Retinal pigment epithelial cell (primary cell): ENCODE data around the gene PITPNC1.

ENCODE experiments used
- DNase-seq: peaks from one replicate; pipeline ENCODE4 v3.0.0-alpha.2; 2010; ENCODE audit warnings: low read depth
- H3K4me3 ChIP-seq: 2 replicates; pipeline ENCODE4 v1.5.1; 2011; ENCODE audit warnings: mild to moderate bottlenecking, low read length, control low read depth, moderate library complexity
- TF ChIP-seq, protein P1 (sequence below): conservative IDR thresholded peaks from 2 replicates; pipeline ENCODE4 v1.5.1; 2011; ENCODE audit warnings: low read depth, low read length, control low read depth, inconsistent platforms

The PITPNC1 gene

DNA sequence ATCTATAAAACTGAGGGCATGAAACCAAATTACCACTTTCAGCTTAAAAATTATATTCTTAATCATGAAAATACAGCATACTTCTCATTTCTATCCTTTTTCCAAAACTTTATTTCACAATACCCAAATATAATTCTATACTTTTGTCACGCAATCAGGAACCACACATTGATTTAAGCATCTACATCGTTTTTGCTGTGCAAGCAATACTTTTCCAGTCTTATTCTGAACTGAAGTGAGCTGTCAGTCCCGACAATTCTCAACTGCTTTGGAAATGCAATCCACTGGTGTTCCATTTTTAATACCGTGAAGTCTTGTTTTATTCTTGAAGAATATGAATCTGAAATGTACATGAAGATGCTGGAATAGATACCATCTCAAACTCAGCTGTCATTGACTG is 280.5 kb downstream of the PITPNC1 start:
- DNase-seq: no peak
- H3K4me3 ChIP-seq: no peak overlapping the region
- TF ChIP-seq, protein P1, sequence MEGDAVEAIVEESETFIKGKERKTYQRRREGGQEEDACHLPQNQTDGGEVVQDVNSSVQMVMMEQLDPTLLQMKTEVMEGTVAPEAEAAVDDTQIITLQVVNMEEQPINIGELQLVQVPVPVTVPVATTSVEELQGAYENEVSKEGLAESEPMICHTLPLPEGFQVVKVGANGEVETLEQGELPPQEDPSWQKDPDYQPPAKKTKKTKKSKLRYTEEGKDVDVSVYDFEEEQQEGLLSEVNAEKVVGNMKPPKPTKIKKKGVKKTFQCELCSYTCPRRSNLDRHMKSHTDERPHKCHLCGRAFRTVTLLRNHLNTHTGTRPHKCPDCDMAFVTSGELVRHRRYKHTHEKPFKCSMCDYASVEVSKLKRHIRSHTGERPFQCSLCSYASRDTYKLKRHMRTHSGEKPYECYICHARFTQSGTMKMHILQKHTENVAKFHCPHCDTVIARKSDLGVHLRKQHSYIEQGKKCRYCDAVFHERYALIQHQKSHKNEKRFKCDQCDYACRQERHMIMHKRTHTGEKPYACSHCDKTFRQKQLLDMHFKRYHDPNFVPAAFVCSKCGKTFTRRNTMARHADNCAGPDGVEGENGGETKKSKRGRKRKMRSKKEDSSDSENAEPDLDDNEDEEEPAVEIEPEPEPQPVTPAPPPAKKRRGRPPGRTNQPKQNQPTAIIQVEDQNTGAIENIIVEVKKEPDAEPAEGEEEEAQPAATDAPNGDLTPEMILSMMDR: no peak

DNA sequence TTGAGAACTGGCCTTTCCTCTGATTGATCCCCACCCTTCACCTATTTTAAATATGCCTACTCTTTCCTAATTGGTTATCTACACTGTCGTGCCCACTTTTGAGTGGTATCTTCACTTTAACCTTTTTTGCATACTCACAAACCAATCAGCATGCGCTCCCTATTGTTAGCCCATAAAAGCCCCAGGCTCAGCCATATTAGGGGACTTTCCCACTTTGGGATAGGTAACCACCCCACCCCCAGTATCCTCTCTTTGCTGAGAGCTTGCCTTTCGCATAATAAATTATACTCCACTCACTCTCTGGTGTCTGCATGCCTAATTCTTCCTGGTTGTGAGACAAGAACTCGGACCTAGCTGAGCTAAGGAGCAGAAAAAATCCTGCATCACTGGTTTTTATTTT is 281.2 kb downstream of the PITPNC1 start:
- H3K4me3 ChIP-seq: no peak overlapping the region
- no peak for DNase-seq
- TF ChIP-seq, protein P1: no peak

DNA sequence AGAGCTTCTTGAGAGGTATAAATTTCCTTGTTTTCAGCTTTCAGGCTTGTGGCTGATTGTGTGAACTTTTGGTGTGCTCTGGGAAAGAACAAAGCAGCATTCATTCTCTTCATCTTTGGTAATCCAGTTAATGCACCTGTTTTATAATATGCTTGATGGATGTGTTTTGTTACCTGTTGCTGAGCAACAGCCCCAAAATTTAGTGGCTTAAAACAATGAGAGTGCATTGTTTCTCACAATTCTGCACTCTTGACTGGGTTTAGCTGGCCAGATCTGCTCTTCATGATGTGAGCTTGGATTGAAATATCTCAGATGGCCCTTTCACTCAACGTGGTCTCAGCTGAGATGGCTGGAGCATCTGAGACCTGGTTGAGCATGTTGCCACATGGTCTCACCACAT is 281.9 kb downstream of the PITPNC1 start:
- no peak for DNase-seq
- TF ChIP-seq, protein P1: no peak
- H3K4me3 ChIP-seq: no peak overlapping the region

DNA sequence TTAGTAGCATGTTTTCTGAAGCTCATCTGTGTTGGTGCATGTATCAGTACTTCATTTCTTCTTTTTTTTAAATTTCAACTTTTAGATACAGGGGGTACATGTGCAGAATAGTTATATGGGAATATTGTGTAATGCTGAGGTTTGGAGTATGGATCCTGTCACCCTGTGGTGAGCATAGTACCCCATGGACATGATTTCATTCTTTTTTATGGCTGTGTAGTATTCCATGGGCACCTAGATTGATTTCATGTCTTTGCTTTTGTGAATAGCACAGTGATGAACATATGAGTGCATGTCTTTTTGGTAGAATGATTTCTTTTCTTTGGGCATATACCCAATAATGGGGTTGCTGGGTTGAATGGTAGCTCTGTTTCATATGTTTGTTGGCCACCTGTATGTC is 285.6 kb downstream of the PITPNC1 start:
- no peak overlapping the region for H3K4me3 ChIP-seq
- no peak for DNase-seq
- TF ChIP-seq, protein P1: no peak

DNA sequence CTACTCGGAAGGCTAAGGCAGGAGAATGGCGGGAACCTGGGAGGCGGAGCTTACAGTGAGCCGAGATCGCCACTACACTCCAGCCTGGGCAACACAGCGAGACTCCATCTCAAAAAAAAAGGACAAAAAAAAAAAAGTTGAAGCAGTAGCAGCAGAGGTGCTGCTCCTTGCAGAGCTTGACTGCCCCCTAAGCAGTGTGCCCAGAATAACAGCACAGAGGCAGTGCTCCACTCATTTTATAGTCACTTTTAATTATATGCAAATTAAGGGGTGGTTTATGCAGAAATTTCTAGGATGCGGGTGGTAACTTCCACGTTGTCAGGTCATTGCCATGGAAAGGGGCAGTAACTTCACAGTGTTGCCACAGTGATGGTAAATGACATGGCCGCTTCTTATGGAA is 286.4 kb downstream of the PITPNC1 start:
- no peak for DNase-seq
- H3K4me3 ChIP-seq: no peak overlapping the region
- TF ChIP-seq, protein P1: no peak

DNA sequence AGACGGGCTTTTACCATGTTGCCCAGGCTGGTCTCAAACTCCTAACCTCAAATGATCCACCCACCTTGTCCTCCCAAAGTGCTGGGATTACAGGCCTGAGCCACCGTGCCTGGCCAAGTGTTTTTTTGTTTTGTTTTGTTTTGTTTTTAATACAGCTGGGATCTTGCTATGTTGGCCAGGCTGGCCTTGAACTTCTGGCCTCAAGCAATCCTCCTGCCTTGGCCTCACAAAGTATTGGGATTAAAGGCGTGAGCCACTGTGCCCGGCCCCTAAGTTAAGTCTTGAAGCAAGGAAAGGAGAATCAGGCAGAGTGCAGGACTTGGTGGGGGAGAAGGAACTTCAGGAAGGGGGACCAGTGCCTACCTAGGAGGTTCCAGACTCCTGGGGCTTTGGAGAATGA is 288.9 kb downstream of the PITPNC1 start:
- H3K4me3 ChIP-seq: no peak overlapping the region
- TF ChIP-seq, protein P1: no peak
- DNase-seq: no peak

DNA sequence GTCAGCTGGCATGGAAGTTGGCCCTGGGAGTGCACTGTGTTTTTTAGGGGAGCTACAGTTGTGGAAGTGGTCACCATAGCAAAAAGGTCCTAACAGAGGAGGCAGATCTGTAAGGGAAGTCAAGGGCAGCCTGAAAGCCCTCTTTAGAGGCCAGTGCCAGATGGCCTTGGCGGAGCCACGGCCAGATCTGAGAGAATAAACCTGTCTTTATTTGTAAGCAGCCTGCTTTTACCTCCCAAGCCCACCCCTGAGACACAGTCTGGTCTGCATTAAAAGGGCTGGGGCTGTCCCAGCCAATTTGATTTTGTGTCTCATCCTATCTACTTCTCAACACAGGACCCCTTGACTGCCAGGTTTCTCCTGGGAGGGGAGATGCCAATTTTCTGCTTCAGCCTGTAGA is 289.6 kb downstream of the PITPNC1 start:
- no peak for DNase-seq
- TF ChIP-seq, protein P1: no peak

More for the DNA sequence above, 289.6 kb downstream of the PITPNC1 start:
- no peak overlapping the region for H3K4me3 ChIP-seq
